GM21529 (cell line): Measurements from ENCODE around the gene DPYSL3.
"Not testable (repeated sequence)": the region's sequence is repeated elsewhere in the genome, so short reads cannot be mapped to it uniquely, and the experiment has no call there.

ENCODE experiments used
- ATAC-seq: cut with Tn5 transposase; IDR thresholded peaks from one replicate; pipeline ENCODE4 v1.9.1; 2021; ENCODE audit not compliant: unreplicated experiment

DPYSL3 gene

GRCh38 chr5:147373328-147373727 is 136.5 kb downstream of the DPYSL3 start:
- ATAC-seq: no peak

DNA sequence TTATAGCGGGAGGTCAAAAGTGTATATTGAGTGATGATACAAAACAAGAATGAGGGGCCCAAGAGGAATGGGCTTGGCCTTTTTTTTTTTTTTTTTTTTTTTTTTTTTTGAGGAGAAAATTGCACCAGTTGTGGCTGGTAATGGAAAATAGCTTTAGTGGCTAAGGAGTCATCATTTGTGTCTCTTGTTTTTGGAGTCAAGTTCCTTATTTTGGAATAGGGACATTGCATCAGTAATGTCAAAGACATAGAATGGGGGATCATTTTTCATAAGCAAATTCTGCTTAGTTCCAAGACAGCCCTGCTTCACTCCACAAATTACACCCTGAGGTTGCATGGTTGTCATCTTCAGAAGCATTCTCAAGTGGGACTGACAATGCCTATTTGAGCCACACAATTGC is 137.7 kb downstream of the DPYSL3 start:
- ATAC-seq: no peak

- no peak for ATAC-seq
These were observed 138.6 kb downstream of the DPYSL3 start for GRCh38 chr5:147371290-147371689.

GRCh38 chr5:147369742-147370374 is 140.0 kb downstream of the DPYSL3 start:
- no peak for ATAC-seq

- not testable (repeated sequence) for ATAC-seq
These were observed 142.5 kb downstream of the DPYSL3 start for GRCh38 chr5:147367381-147367780.

DNA sequence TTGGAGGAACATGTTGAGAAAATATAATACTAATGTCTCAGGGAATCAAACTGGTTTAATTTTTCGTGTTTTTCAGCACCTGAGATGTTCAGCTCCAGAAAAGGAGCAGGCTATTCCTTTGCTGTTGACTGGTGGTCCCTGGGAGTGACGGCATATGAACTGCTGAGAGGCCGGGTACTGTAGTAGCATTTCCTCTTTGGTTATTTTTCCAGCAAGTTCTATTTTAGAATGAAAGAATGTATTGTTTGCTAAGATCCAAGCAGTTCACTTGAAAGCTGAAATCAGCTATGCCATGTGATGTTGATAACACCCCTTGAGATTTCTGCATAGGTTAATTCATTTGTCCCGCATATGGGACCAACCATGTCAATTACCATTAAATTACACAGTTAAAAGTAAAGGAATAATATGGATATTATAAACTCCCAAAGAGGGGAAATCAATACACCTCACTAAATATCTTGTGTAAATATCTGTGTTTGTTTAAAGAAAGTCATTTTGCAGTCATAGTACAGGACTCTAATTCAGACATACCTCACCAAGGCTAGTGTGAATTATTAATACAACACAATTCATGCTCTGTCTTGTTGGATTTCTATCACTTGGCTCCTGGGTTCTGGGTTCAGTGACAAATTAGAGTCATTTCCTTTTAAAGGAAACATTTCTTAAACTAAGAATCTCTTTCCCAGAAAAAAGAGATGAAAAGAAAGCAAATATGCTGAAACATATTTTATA is 148.3 kb downstream of the DPYSL3 start:
- no peak for ATAC-seq

DNA sequence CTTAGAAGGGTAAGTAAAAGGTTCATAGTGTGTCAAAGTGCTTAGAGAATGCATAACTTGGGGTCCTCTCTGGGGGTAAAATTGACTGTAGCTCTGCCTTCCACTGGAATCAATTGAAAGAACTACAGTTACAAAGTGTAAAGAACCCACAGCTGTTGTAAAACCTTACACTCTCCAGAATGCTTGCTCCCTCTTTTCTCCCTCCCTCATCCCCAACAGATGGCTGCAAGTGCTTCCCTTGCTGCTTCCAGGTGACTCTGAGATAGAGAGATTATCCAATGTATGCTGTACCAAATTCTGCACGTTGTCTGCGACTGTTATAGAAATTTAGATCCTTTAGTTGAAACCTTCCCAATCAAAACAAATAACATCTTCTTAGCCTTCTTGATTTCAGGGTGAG is 149.1 kb downstream of the DPYSL3 start:
- no peak for ATAC-seq

- no peak for ATAC-seq
These were observed 150.3 kb downstream of the DPYSL3 start for GRCh38 chr5:147359581-147359980.

DNA sequence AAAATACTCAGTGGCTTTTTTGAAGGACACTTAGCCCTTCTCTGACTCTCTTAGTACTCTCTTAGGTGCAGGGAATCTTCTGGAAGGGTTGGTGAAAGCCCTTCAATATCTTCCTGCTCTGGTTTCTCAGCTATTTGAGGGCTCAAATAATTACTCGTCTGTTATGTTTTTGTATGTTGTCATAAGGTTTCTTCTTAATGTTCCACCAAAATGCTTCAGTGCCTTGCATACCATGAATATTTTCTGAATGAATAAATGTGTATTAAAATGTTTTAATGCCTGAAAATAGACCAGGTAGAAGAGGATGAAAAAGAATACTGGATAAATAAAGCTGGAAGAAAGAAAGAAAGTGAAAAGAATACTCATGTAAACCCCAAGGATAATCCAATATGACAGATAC is 150.8 kb downstream of the DPYSL3 start:
- ATAC-seq: no peak

DNA sequence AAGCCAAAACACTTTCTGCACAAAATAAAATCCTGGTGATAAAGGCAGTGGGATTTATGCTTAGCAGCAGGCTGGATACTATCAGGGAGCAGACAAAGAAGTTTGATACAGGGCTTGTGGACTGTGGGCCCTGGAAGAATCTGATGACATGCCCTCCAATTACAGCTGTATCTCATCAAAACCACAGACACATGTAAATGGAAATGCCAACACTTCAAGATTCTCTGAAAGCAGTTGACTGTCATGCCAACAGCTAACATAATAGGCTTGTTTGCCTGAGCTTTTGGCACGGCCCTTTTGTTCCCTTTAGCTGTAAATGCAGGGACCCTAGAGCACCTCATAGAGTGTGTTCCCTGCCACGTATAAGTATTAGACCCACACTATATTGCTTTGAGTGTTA is 160.6 kb downstream of the DPYSL3 start:
- ATAC-seq: no peak

GRCh38 chr5:147348451-147348850 is 161.4 kb downstream of the DPYSL3 start:
- ATAC-seq: no peak

GRCh38 chr5:147348046-147348445 is 161.8 kb downstream of the DPYSL3 start:
- no peak for ATAC-seq

GRCh38 chr5:147346006-147346561 is 163.8 kb downstream of the DPYSL3 start:
- no peak for ATAC-seq

DNA sequence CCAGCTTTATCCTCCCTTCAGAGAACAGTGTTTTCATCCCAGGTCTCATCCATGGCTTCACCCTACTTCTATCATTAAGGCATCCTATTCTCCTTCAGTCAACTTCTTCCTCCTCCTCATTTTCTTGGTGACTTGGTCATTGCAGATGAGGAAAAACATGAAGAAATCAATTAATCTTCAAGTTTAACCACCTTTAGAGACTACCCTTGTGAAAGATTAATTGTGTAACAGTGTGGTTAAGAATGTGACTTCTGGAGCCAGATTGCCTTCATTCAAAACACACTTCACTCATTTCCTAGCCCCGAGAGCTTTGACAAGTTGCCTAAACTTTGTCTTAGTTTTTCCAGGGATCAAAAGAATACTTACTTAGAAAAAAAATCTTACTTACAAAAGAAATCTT is 165.0 kb downstream of the DPYSL3 start:
- no peak for ATAC-seq

GRCh38 chr5:147341345-147341744 is 168.5 kb downstream of the DPYSL3 start:
- ATAC-seq: no peak

GRCh38 chr5:147340941-147341340 is 168.9 kb downstream of the DPYSL3 start:
- no peak for ATAC-seq
